NCI-H187 treated with DMSO at 0.1 percent for 48 hours (cell line): ENCODE measurements around the gene APPBP2.
"Not testable (repeated sequence)": the region's sequence is repeated elsewhere in the genome, so short reads cannot be mapped to it uniquely, and the experiment has no call there.

Experiments
- DNase-seq: peaks from one replicate; lab custom pipeline; 2025; lab: John Stamatoyannopoulos, UW

Gene APPBP2

GRCh38 chr17:60493847-60494321, 32.2 kb downstream of the APPBP2 start:
- DNase-seq: no peak

- no peak for DNase-seq
These were observed 34.3 kb downstream of the APPBP2 start for GRCh38 chr17:60491771-60492170.

GRCh38 chr17:60490594-60490993, 35.4 kb downstream of the APPBP2 start:
- not testable (repeated sequence) for DNase-seq

- DNase-seq: no peak
These were observed 44.4 kb downstream of the APPBP2 start for GRCh38 chr17:60481604-60482003.

- DNase-seq: no peak
These were observed 52.3 kb downstream of the APPBP2 start for GRCh38 chr17:60473788-60474187.

- no peak for DNase-seq
These were observed 53.6 kb downstream of the APPBP2 start for GRCh38 chr17:60472449-60472848.

GRCh38 chr17:60471451-60471850, 54.6 kb downstream of the APPBP2 start:
- DNase-seq: no peak

GRCh38 chr17:60468371-60468770, 57.7 kb downstream of the APPBP2 start:
- DNase-seq: no peak

- no peak for DNase-seq
These were observed 61.7 kb downstream of the APPBP2 start for GRCh38 chr17:60464343-60464742.

- DNase-seq: no peak
These were observed 62.7 kb downstream of the APPBP2 start for GRCh38 chr17:60463157-60463835.

GRCh38 chr17:60461584-60461983, 64.5 kb downstream of the APPBP2 start:
- no peak for DNase-seq

- no peak for DNase-seq
These were observed 68.9 kb downstream of the APPBP2 start for GRCh38 chr17:60457148-60457547.

GRCh38 chr17:60455378-60455777, 70.7 kb downstream of the APPBP2 start:
- no peak for DNase-seq

GRCh38 chr17:60451965-60452364, 74.1 kb downstream of the APPBP2 start:
- DNase-seq: no peak

- DNase-seq: no peak
These were observed 75.0 kb downstream of the APPBP2 start for GRCh38 chr17:60451071-60451470.

- DNase-seq: no peak
These were observed 78.7 kb downstream of the APPBP2 start for GRCh38 chr17:60447375-60447774.

- no peak for DNase-seq
These were observed 80.9 kb downstream of the APPBP2 start for GRCh38 chr17:60445144-60445543.

- no peak for DNase-seq
These were observed 82.3 kb downstream of the APPBP2 start for GRCh38 chr17:60443713-60444112.

- no peak for DNase-seq
These were observed 83.5 kb downstream of the APPBP2 start for GRCh38 chr17:60442271-60443173.

GRCh38 chr17:60439501-60439900, 86.5 kb downstream of the APPBP2 start:
- DNase-seq: no peak

GRCh38 chr17:60436676-60437075, 89.4 kb downstream of the APPBP2 start:
- DNase-seq: no peak

- DNase-seq: no peak
These were observed 90.5 kb downstream of the APPBP2 start for GRCh38 chr17:60435244-60436167.
